Left lung (tissue), 10 donors: ENCODE results near the gene UNC80. TPM values are rescaled to one million over a fixed set of nuclear protein-coding genes. Genes with fewer than 3 reads are reported as not detected.

Experiments
- ATAC-seq: fragments of 200-7000 bp; cut with Tn5 transposase; one replicate; pipeline ENCODE4 v1.9.1; 2020; ENCODE audit warnings: moderate library complexity
- DNase-seq, 4 donors: peaks; one replicate each; pipeline ENCODE4 v3.0.0-alpha.2; 2013 to 2020
- H3K27ac ChIP-seq, 2 donors: fragments of 200-600 bp; sonication (generic) in 1 of 2; one replicate each; pipeline versions ENCODE4 v1.5.0 to v1.8.0; 2020 to 2021
- H3K27me3 ChIP-seq, 2 donors: fragments of 200-600 bp; sonication (generic) in 1 of 2; one replicate each; pipeline versions ENCODE4 v1.5.0 to v1.8.0; 2020 to 2021
- H3K36me3 ChIP-seq, 2 donors: fragments of 200-600 bp; sonication (generic) in 1 of 2; one replicate each; pipeline versions ENCODE4 v1.5.0 to v1.8.0; 2020 to 2021
- H3K4me1 ChIP-seq, 2 donors: fragments of 200-600 bp; one replicate each; pipeline ENCODE4 v1.8.0; 2021
- H3K4me3 ChIP-seq, 2 donors: fragments of 200-600 bp; sonication (generic) in 1 of 2; one replicate each; pipeline versions ENCODE4 v1.5.0 to v1.8.0; 2020 to 2021; ENCODE audit warnings: mild to moderate bottlenecking in 1 of 2
- H3K9me3 ChIP-seq, 2 donors: fragments of 200-600 bp; sonication (generic) in 1 of 2; one replicate each; pipeline versions ENCODE4 v1.5.0 to v1.8.0; 2020 to 2021
- CTCF ChIP-seq, 2 donors: fragments of 200-600 bp; sonication (generic) in 1 of 2; IDR thresholded peaks; one replicate each; pipeline versions ENCODE4 v1.5.0 to v1.8.0; 2021; ENCODE audit warnings: antibody characterized with exemption in 2 of 2
- intact Hi-C, 2 donors: fragments of 100-400 bp; cut with DNase I; formaldehyde crosslinking; loops; one replicate each; pipeline versions ENCODE4 v1.11.2 to v1.14.2; 2022
- polyA plus RNA-seq, 6 donors: library from polyadenylated mRNA; unstranded; fragments of 120-200 nt; gene quantifications; one replicate each; pipeline ENCODE4 v1.2.1, GENCODE V29; 2013; ENCODE audit not compliant: insufficient read length in 6 of 6
- total RNA-seq, 2 donors: library from RNA; stranded (reverse); fragmentation: NEBNext Ultra II Directional; extraction: Animal tissue kit (Norgen Biotek cat#: 25700); gene quantifications; one replicate each; pipeline ENCODE4 v1.2.1, GENCODE V29; 2021
- donor health status: DM: no; HTN: yes; CAD: no.
- donor health status: DM: no; HTN: no; CAD: no.

Gene UNC80
- total and polyA plus RNA-seq, 8 donors, result 0.06 to 1.8 (median 1.3) TPM; not detected in 1

- H3K27ac ChIP-seq, result no peak overlapping the region
- intact Hi-C loops, result no loop called here
- DNase-seq (no peak), ATAC-seq (no peak)
- no peak for TF ChIP-seq CTCF (IDR thresholded peaks at IDR 0.05)
- H3K4me3 ChIP-seq, result no peak overlapping the region
- H3K27me3 ChIP-seq, result no peaks in the 10 kb centered on the region
- H3K4me1 ChIP-seq, result no peaks in the 10 kb centered on the region
- no peaks in the 10 kb centered on the region for H3K36me3 ChIP-seq
- H3K9me3 ChIP-seq, result no peaks in the 10 kb centered on the region
Measured at GRCh38 chr2:209969692-209970091, 198.1 kb downstream of the UNC80 start.

GRCh38 chr2:209970271-209970670 is 198.6 kb downstream of the UNC80 start:
- no peak overlapping the region for H3K4me3 ChIP-seq
- DNase-seq, result no peak
- no peaks in the 10 kb centered on the region for H3K36me3 ChIP-seq
- TF ChIP-seq CTCF (IDR thresholded peaks at IDR 0.05), result no peak
- no peak for ATAC-seq
- H3K27me3 ChIP-seq, result no peaks in the 10 kb centered on the region
- H3K9me3 ChIP-seq, result no peaks in the 10 kb centered on the region
- intact Hi-C loops, result no loop called here
- no peak overlapping the region for H3K27ac ChIP-seq
- H3K4me1 ChIP-seq, result no peaks in the 10 kb centered on the region

- no peaks in the 10 kb centered on the region for H3K9me3 ChIP-seq
- H3K4me3 ChIP-seq, result no peak overlapping the region
- intact Hi-C loops, result no loop called here
- H3K36me3 ChIP-seq, result no peaks in the 10 kb centered on the region
- DNase-seq (no peak), ATAC-seq (no peak)
- H3K4me1 ChIP-seq, result no peaks in the 10 kb centered on the region
- no peak for TF ChIP-seq CTCF (IDR thresholded peaks at IDR 0.05)
- no peak overlapping the region for H3K27ac ChIP-seq
- no peaks in the 10 kb centered on the region for H3K27me3 ChIP-seq
Measured at GRCh38 chr2:209970711-209971110, 199.1 kb downstream of the UNC80 start.

GRCh38 chr2:209973328-209973727 is 201.7 kb downstream of the UNC80 start:
- H3K27ac ChIP-seq, result no peak overlapping the region
- no peaks in the 10 kb centered on the region for H3K27me3 ChIP-seq
- ATAC-seq (no peak), DNase-seq (no peak)
- H3K9me3 ChIP-seq, result no peaks in the 10 kb centered on the region
- TF ChIP-seq CTCF (IDR thresholded peaks at IDR 0.05), result no peak
- intact Hi-C loops, result no loop called here
- no peaks in the 10 kb centered on the region for H3K36me3 ChIP-seq
- no peak overlapping the region for H3K4me3 ChIP-seq
- H3K4me1 ChIP-seq, result no peaks in the 10 kb centered on the region

- DNase-seq (no peak), ATAC-seq (no peak)
- intact Hi-C loops, result no loop called here
- no peaks in the 10 kb centered on the region for H3K4me1 ChIP-seq
- no peaks in the 10 kb centered on the region for H3K9me3 ChIP-seq
- no peaks in the 10 kb centered on the region for H3K36me3 ChIP-seq
- H3K27me3 ChIP-seq, result no peaks in the 10 kb centered on the region
- H3K27ac ChIP-seq, result no peak overlapping the region
- TF ChIP-seq CTCF (IDR thresholded peaks at IDR 0.05), result no peak
- no peak overlapping the region for H3K4me3 ChIP-seq
Measured at GRCh38 chr2:209974576-209974975, 202.9 kb downstream of the UNC80 start.
